Measurements from ENCODE around the gene EIF5A.

The EIF5A gene

GRCh38 chr17:7283471-7284216, 23.8 kb upstream of the EIF5A start:
- no peak for TF ChIP-seq CTCF (IDR thresholded peaks at IDR 0.05; ENCODE audit: low read depth, low read length)
- Histone ChIP-seq H3K4me3 (ENCODE audit: low read depth, low read length) (no peak overlapping the region), H3K27me3 (ENCODE audit: insufficient read depth, low read depth, severe bottlenecking) (no peaks in the 10 kb centered on the region), H3K36me3 (no peaks in the 10 kb centered on the region), H3K27ac (no peak overlapping the region), H3K9me3 (ENCODE audit: severe bottlenecking) (no peaks in the 10 kb centered on the region)
- no peak for DNase-seq

GRCh38 chr17:7284911-7285310, 22.5 kb upstream of the EIF5A start:
- no peak for TF ChIP-seq CTCF (IDR thresholded peaks at IDR 0.05; ENCODE audit: low read depth, low read length)
- no peak overlapping the region for H3K4me3 ChIP-seq (ENCODE audit: low read depth, low read length)
- H3K27me3 ChIP-seq (ENCODE audit: insufficient read depth, low read depth, severe bottlenecking): no peaks in the 10 kb centered on the region
- no peak for DNase-seq
- no peak overlapping the region for H3K27ac ChIP-seq
- no peaks in the 10 kb centered on the region for H3K9me3 ChIP-seq (ENCODE audit: severe bottlenecking)
- H3K36me3 ChIP-seq: no peaks in the 10 kb centered on the region

GRCh38 chr17:7285679-7286078, 21.7 kb upstream of the EIF5A start:
- no peak overlapping the region for H3K4me3 ChIP-seq (ENCODE audit: low read depth, low read length)
- no peaks in the 10 kb centered on the region for H3K9me3 ChIP-seq (ENCODE audit: severe bottlenecking)
- H3K27ac ChIP-seq: no peak overlapping the region
- no peaks in the 10 kb centered on the region for H3K36me3 ChIP-seq
- TF ChIP-seq CTCF (IDR thresholded peaks at IDR 0.05; ENCODE audit: low read depth, low read length): no peak
- no peaks in the 10 kb centered on the region for H3K27me3 ChIP-seq (ENCODE audit: insufficient read depth, low read depth, severe bottlenecking)
- DNase-seq: no peak

- DNase-seq: no peak
- no peaks in the 10 kb centered on the region for H3K9me3 ChIP-seq (ENCODE audit: severe bottlenecking)
- H3K27me3 ChIP-seq (ENCODE audit: insufficient read depth, low read depth, severe bottlenecking): no peaks in the 10 kb centered on the region
- TF ChIP-seq CTCF (IDR thresholded peaks at IDR 0.05; ENCODE audit: low read depth, low read length): no peak
- H3K4me3 ChIP-seq (ENCODE audit: low read depth, low read length): no peak overlapping the region
- no peaks in the 10 kb centered on the region for H3K36me3 ChIP-seq
- no peak overlapping the region for H3K27ac ChIP-seq
These were observed 18.0 kb upstream of the EIF5A start for GRCh38 chr17:7289256-7290032.

GRCh38 chr17:7290166-7290565, 17.3 kb upstream of the EIF5A start:
- Histone ChIP-seq H3K27me3 (ENCODE audit: insufficient read depth, low read depth, severe bottlenecking) (no peaks in the 10 kb centered on the region), H3K4me3 (ENCODE audit: low read depth, low read length) (no peak overlapping the region), H3K27ac (no peak overlapping the region), H3K36me3 (no peaks in the 10 kb centered on the region), H3K9me3 (ENCODE audit: severe bottlenecking) (no peaks in the 10 kb centered on the region)
- DNase-seq: no peak
- TF ChIP-seq CTCF (IDR thresholded peaks at IDR 0.05; ENCODE audit: low read depth, low read length): no peak

All from WERI-Rb-1 (cell line).